ENCODE measurements around the gene ANXA11. TPM values are rescaled to one million over a fixed set of nuclear protein-coding genes. Genes with fewer than 3 reads are reported as not detected.

Gene ANXA11
- total and polyA plus RNA-seq, 2 experiments from 2014 or later: 92.8 to 168 TPM

GRCh38 chr10:80156216-80156615 is 49.1 kb downstream of the ANXA11 start:
- Histone ChIP-seq H3K27ac (no peak overlapping the region), H3K4me1 (ENCODE audit: insufficient read depth) (peaks cover 18% of the 10 kb centered on the region), H4K20me1 (ENCODE audit: insufficient read depth, poor library complexity, severe bottlenecking) (no peaks in the 10 kb centered on the region), H3K79me2 (no peaks in the 10 kb centered on the region), H2AFZ (no peak overlapping the region), H3K36me3 (replicated peaks; ENCODE audit: insufficient read depth, low read depth) (no peaks in the 10 kb centered on the region), H3K9me2 (replicated peaks; ENCODE audit: insufficient read depth) (no peaks in the 10 kb centered on the region), H3K4me3 (no peak overlapping the region), H3K4me2 (no peak overlapping the region), H3K27me3 (no peaks in the 10 kb centered on the region), H3K9me3 (ENCODE audit: low read depth) (no peaks in the 10 kb centered on the region)
- 93% methylated on average over 5 of the region's 5 CpGs for WGBS (ENCODE audit: low lambda C conversion rate, missing lambda C conversion rate)
- DNase-seq (ENCODE audit: low spot score): no peak
- no peak for TF ChIP-seq EZH2phosphoT487 (IDR thresholded peaks at IDR 0.05; ENCODE audit: low read depth, severe bottlenecking, unreplicated experiment)
- TF ChIP-seq EZH2 (IDR thresholded peaks at IDR 0.05; ENCODE audit: borderline replicate concordance): no peak
- TF ChIP-seq CTCF (IDR thresholded peaks at IDR 0.05; ENCODE audit: poor library complexity): no peak

GRCh38 chr10:80155696-80156215 is 49.6 kb downstream of the ANXA11 start:
- no peak for DNase-seq (ENCODE audit: low spot score)
- Histone ChIP-seq H4K20me1 (ENCODE audit: insufficient read depth, poor library complexity, severe bottlenecking) (no peaks in the 10 kb centered on the region), H2AFZ (no peak overlapping the region), H3K79me2 (no peaks in the 10 kb centered on the region), H3K36me3 (replicated peaks; ENCODE audit: insufficient read depth, low read depth) (no peaks in the 10 kb centered on the region), H3K4me1 (ENCODE audit: insufficient read depth) (peaks cover 18% of the 10 kb centered on the region), H3K9me3 (ENCODE audit: low read depth) (no peaks in the 10 kb centered on the region), H3K9me2 (replicated peaks; ENCODE audit: insufficient read depth) (no peaks in the 10 kb centered on the region), H3K27ac (peak overlapping the region; percentile 79), H3K4me3 (no peak overlapping the region), H3K27me3 (no peaks in the 10 kb centered on the region), H3K4me2 (no peak overlapping the region)
- 87% methylated on average over 8 of the region's 8 CpGs for WGBS (ENCODE audit: low lambda C conversion rate, missing lambda C conversion rate)
- TF ChIP-seq CTCF (IDR thresholded peaks at IDR 0.05; ENCODE audit: poor library complexity) (no peak), EZH2phosphoT487 (IDR thresholded peaks at IDR 0.05; ENCODE audit: low read depth, severe bottlenecking, unreplicated experiment) (no peak), EZH2 (IDR thresholded peaks at IDR 0.05; ENCODE audit: borderline replicate concordance) (no peak)

GRCh38 chr10:80154978-80155695 is 50.2 kb downstream of the ANXA11 start:
- Histone ChIP-seq H4K20me1 (ENCODE audit: insufficient read depth, poor library complexity, severe bottlenecking) (no peaks in the 10 kb centered on the region), H2AFZ (no peak overlapping the region), H3K9me2 (replicated peaks; ENCODE audit: insufficient read depth) (no peaks in the 10 kb centered on the region), H3K9me3 (ENCODE audit: low read depth) (no peaks in the 10 kb centered on the region), H3K27me3 (no peaks in the 10 kb centered on the region), H3K4me2 (no peak overlapping the region), H3K27ac (peak overlapping the region; percentile 79), H3K4me3 (no peak overlapping the region), H3K79me2 (no peaks in the 10 kb centered on the region), H3K36me3 (replicated peaks; ENCODE audit: insufficient read depth, low read depth) (no peaks in the 10 kb centered on the region), H3K4me1 (ENCODE audit: insufficient read depth) (peaks cover 18% of the 10 kb centered on the region)
- 70% methylated on average over 10 of the region's 10 CpGs for WGBS (ENCODE audit: low lambda C conversion rate, missing lambda C conversion rate)
- TF ChIP-seq EZH2phosphoT487 (IDR thresholded peaks at IDR 0.05; ENCODE audit: low read depth, severe bottlenecking, unreplicated experiment): no peak
- TF ChIP-seq EZH2 (IDR thresholded peaks at IDR 0.05; ENCODE audit: borderline replicate concordance): no peak
- TF ChIP-seq CTCF (IDR thresholded peaks at IDR 0.05; ENCODE audit: poor library complexity): no peak
- DNase-seq (ENCODE audit: low spot score): no peak

Measured in hepatocyte (in vitro differentiated cells).